Smooth muscle cell (in vitro differentiated cells): ENCODE measurements around the gene MMP20. TPM values are rescaled to one million over a fixed set of nuclear protein-coding genes. Genes with fewer than 3 reads are reported as not detected.
A peak's percentile ranks its signal among the peaks of the same experiment; 100 is the strongest.

Experiments used
- DNase-seq: peaks from one replicate; lab custom pipeline; 2025; ENCODE audit not compliant: unreplicated experiment; lab: John Stamatoyannopoulos, UW
- H2AFZ ChIP-seq: fragments of 200-600 bp; sonication (generic); 2 replicates; pipeline ENCODE4 v1.6.0; 2016; ENCODE audit warnings: antibody characterized with exemption, low read depth, mild to moderate bottlenecking
- H3F3A ChIP-seq: fragments of 200-600 bp; sonication (generic); 2 replicates; pipeline ENCODE4 v1.6.0; 2017; ENCODE audit warnings: antibody characterized with exemption, low read depth
- H3K27ac ChIP-seq: fragments of 200-600 bp; sonication (generic); 2 replicates; pipeline ENCODE4 v1.5.1; 2016; ENCODE audit warnings: low read depth, mild to moderate bottlenecking
- H3K27me3 ChIP-seq: fragments of 200-600 bp; sonication (generic); 2 replicates; pipeline ENCODE4 v1.6.1; 2016; ENCODE audit warnings: low read depth, mild to moderate bottlenecking
- H3K36me3 ChIP-seq: fragments of 200-600 bp; sonication (generic); 2 replicates; pipeline ENCODE4 v1.5.1; 2016; ENCODE audit warnings: low read depth
- H3K4me1 ChIP-seq: fragments of 200-600 bp; sonication (generic); 2 replicates; pipeline ENCODE4 v1.5.1; 2016; ENCODE audit warnings: low read depth
- H3K4me2 ChIP-seq: fragments of 200-600 bp; sonication (generic); 2 replicates; pipeline ENCODE4 v1.6.0; 2016; ENCODE audit warnings: mild to moderate bottlenecking
- H3K4me3 ChIP-seq: fragments of 200-600 bp; sonication (generic); 2 replicates; pipeline ENCODE4 v1.5.1; 2016; ENCODE audit warnings: mild to moderate bottlenecking
- H3K79me2 ChIP-seq: fragments of 200-600 bp; sonication (generic); 2 replicates; pipeline ENCODE4 v1.6.0; 2016; ENCODE audit warnings: low read depth, mild to moderate bottlenecking
- H3K9ac ChIP-seq: fragments of 200-600 bp; sonication (generic); 2 replicates; pipeline ENCODE4 v1.6.0; 2016; ENCODE audit warnings: low read depth
- H3K9me3 ChIP-seq: fragments of 200-600 bp; sonication (generic); replicated peaks from 2 replicates; pipeline ENCODE4 v1.5.1; 2016; ENCODE audit warnings: low read depth
- H4K20me1 ChIP-seq: fragments of 200-600 bp; sonication (generic); 2 replicates; pipeline ENCODE4 v1.6.0; 2016; ENCODE audit warnings: low read depth
- CTCF ChIP-seq: fragments of 200-600 bp; sonication (generic); IDR thresholded peaks from 2 replicates; pipeline ENCODE4 v1.5.1; 2017; ENCODE audit warnings: borderline replicate concordance, mild to moderate bottlenecking, antibody characterized with exemption; ENCODE audit not compliant: insufficient read depth, poor library complexity, severe bottlenecking
- WGBS: methylation state at CpG from one replicate; pipeline ENCODE4 v1.1.7; 2016; ENCODE audit warnings: low lambda C conversion rate; 5-methylcytosine and 5-hydroxymethylcytosine counted together
- polyA plus RNA-seq: library from polyadenylated mRNA; unstranded; fragments of >200 nt; fragmentation: Nextera tagmentation; extraction: Ambion mirVana; gene quantifications from 2 replicates; pipeline ENCODE4 v1.2.1, GENCODE V29; 2016
- total RNA-seq: library from RNA; depleted of rRNA; stranded (reverse); fragments of >200 nt; gene quantifications from 2 replicates; pipeline ENCODE4 v1.2.3, GENCODE V29; 2014

MMP20 gene
- total and polyA plus RNA-seq, 2 experiments from 2014 or later: 0.49 to 0.87 TPM

- 96% methylated on average over 1 of the region's 1 CpG for whole genome bisulfite sequencing
- Histone ChIP-seq H3K4me1 (peaks cover 38% of the 10 kb centered on the region), H3K27me3 (no peaks in the 10 kb centered on the region), H3K9me3 (no peaks in the 10 kb centered on the region), H3K27ac (peak overlapping the region; percentile 95), H3K9ac (peak overlapping the region; percentile 52), H3K4me3 (no peak overlapping the region), H3K36me3 (no peaks in the 10 kb centered on the region), H3F3A (peaks cover 20% of the 10 kb centered on the region), H3K79me2 (no peaks in the 10 kb centered on the region), H4K20me1 (no peaks in the 10 kb centered on the region), H3K4me2 (peak overlapping the region; percentile 33), H2AFZ (no peak overlapping the region)
- TF ChIP-seq CTCF: no peak
- DNase-seq: no peak
These were observed 21.1 kb downstream of the MMP20 start for GRCh38 chr11:102604011-102604410.

GRCh38 chr11:102603576-102603975 lies 21.6 kb downstream of the MMP20 start:
- no peak for DNase-seq
- H3K9me3 ChIP-seq: no peaks in the 10 kb centered on the region
- H3K27ac ChIP-seq: peak overlapping the region; percentile 95
- no peaks in the 10 kb centered on the region for H3K27me3 ChIP-seq
- H3K4me3 ChIP-seq: no peak overlapping the region
- H3K79me2 ChIP-seq: no peaks in the 10 kb centered on the region
- H2AFZ ChIP-seq: no peak overlapping the region
- peaks cover 38% of the 10 kb centered on the region for H3K4me1 ChIP-seq
- no peak for TF ChIP-seq CTCF
- 57% methylated on average over 5 of the region's 5 CpGs for WGBS
- H3K36me3 ChIP-seq: no peaks in the 10 kb centered on the region
- peak overlapping the region; percentile 52 for H3K9ac ChIP-seq
- H4K20me1 ChIP-seq: no peaks in the 10 kb centered on the region
- H3F3A ChIP-seq: peaks cover 23% of the 10 kb centered on the region
- H3K4me2 ChIP-seq: peak overlapping the region; percentile 33

GRCh38 chr11:102603091-102603490 lies 22.0 kb downstream of the MMP20 start:
- Histone ChIP-seq H3K4me2 (peak overlapping the region; percentile 33), H3K4me3 (no peak overlapping the region), H3F3A (peaks cover 25% of the 10 kb centered on the region), H3K27ac (peak overlapping the region; percentile 95), H3K9me3 (no peaks in the 10 kb centered on the region), H2AFZ (no peak overlapping the region), H4K20me1 (no peaks in the 10 kb centered on the region), H3K36me3 (no peaks in the 10 kb centered on the region), H3K9ac (peak overlapping the region; percentile 52), H3K4me1 (peaks cover 38% of the 10 kb centered on the region), H3K79me2 (no peaks in the 10 kb centered on the region), H3K27me3 (no peaks in the 10 kb centered on the region)
- WGBS: 6% methylated on average over 5 of the region's 5 CpGs
- no peak for TF ChIP-seq CTCF
- no peak for DNase-seq

- WGBS: 75% methylated on average over 3 of the region's 3 CpGs
- Histone ChIP-seq H3K9me3 (no peaks in the 10 kb centered on the region), H3K9ac (peak overlapping the region; percentile 83), H3K4me1 (peaks cover 38% of the 10 kb centered on the region), H3K27me3 (no peaks in the 10 kb centered on the region), H3K4me3 (no peak overlapping the region), H2AFZ (no peak overlapping the region), H4K20me1 (no peaks in the 10 kb centered on the region), H3F3A (peaks cover 25% of the 10 kb centered on the region), H3K27ac (peak overlapping the region; percentile 97), H3K4me2 (peak overlapping the region; percentile 14), H3K36me3 (no peaks in the 10 kb centered on the region), H3K79me2 (no peaks in the 10 kb centered on the region)
- DNase-seq: no peak
- no peak for TF ChIP-seq CTCF
These were observed 24.5 kb downstream of the MMP20 start for GRCh38 chr11:102600666-102601065.
